HepG2 (cell line): ENCODE data around the gene EMC1. TPM values are rescaled to one million over a fixed set of nuclear protein-coding genes. Genes with fewer than 3 reads are reported as not detected.
"Not testable (repeated sequence)": the region's sequence is repeated elsewhere in the genome, so short reads cannot be mapped to it uniquely, and the experiment has no call there.

Source experiments
- ATAC-seq: fragments of 200-7000 bp; cut with Tn5 transposase; 3 replicates; pipeline ENCODE4 v1.9.1; 2020; ENCODE audit warnings: mild to moderate bottlenecking, moderate library complexity
- BruUV-seq: library from RNA; stranded (reverse); fragments of 400-500 nt; replicated peaks from 2 replicates; lab custom pipeline; 2021; lab: Mats Ljungman, UMichigan
- CTCF ChIA-PET: fragments of 300-600 bp; formaldehyde crosslinking; extraction: SDS; loops from one replicate; lab custom pipeline; 2021; ENCODE audit warnings: low total read pairs, inconsistent platforms, low intra/inter-chr PET ratio; lab: Yijun Ruan, JAX
- POLR2A ChIA-PET: fragments of 350-600 bp; sonication (Branson Sonifier 250); formaldehyde crosslinking; loops from one replicate; lab custom pipeline; 2020; ENCODE audit warnings: antibody characterized with exemption, inconsistent platforms; lab: Yijun Ruan, JAX
- DNase-seq: peaks from one replicate; pipeline ENCODE4 v3.0.0-alpha.2; 2015; ENCODE audit warnings: low spot score
- FAIRE-seq: peaks from 3 replicates; lab custom pipeline; 2011; peaks lifted over from hg19 to GRCh38; lab: Jason Lieb, UNC
- H2AFZ ChIP-seq: one replicate; pipeline ENCODE4 v1.6.1; 2011; ENCODE audit warnings: low read length, inconsistent platforms
- H3K27ac ChIP-seq: fragments of 300-600 bp; 3 replicates; pipeline ENCODE4 v1.8.0; 2011; ENCODE audit warnings: mixed run types, mild to moderate bottlenecking, mixed read lengths, low read length, inconsistent platforms; ENCODE audit not compliant: insufficient read depth; ENCODE audit errors: extremely low read length
- H3K27me3 ChIP-seq, 2 experiments: fragments of 200-600 bp in 1 of 2; 2 replicates in 1 of 2; 3 replicates in 1 of 2; pipeline versions ENCODE4 v1.6.0 to v1.8.0; 2011; ENCODE audit warnings: low read length in 2 of 2, mild to moderate bottlenecking in 2 of 2, moderate library complexity in 2 of 2, inconsistent platforms in 1 of 2; ENCODE audit not compliant: insufficient read depth in 2 of 2, control insufficient read depth in 1 of 2
- H3K36me3 ChIP-seq, 2 experiments: fragments of 200-600 bp in 1 of 2; replicated peaks in 1 of 2; 2 replicates in 1 of 2; 3 replicates in 1 of 2; pipeline versions ENCODE4 v1.5.1 to v1.8.0; 2011; ENCODE audit warnings: low read length in 2 of 2, inconsistent platforms in 1 of 2; ENCODE audit not compliant: insufficient read depth in 2 of 2, control insufficient read depth in 1 of 2
- H3K4me1 ChIP-seq: 2 replicates; pipeline ENCODE4 v1.5.1; 2012; ENCODE audit warnings: low read length, inconsistent platforms; ENCODE audit not compliant: insufficient read depth
- H3K4me2 ChIP-seq: 2 replicates; pipeline ENCODE4 v1.6.0; 2011; ENCODE audit warnings: low read depth, low read length, inconsistent platforms
- H3K4me3 ChIP-seq, 3 experiments: fragments of 200-600 bp in 1 of 3; sonication (generic), shearing (Covaris generic) in 1 of 3; replicated peaks in 1 of 3; 2 replicates each; pipeline ENCODE4 v1.5.1; 2011 to 2016; ENCODE audit warnings: low read length in 3 of 3, inconsistent platforms in 2 of 3, low read depth in 2 of 3, mild to moderate bottlenecking in 2 of 3, control low read depth in 1 of 3, mixed read lengths in 1 of 3; ENCODE audit not compliant: insufficient read depth in 1 of 3
- H3K79me2 ChIP-seq: one replicate; pipeline ENCODE4 v1.6.1; 2011; ENCODE audit warnings: low read length, inconsistent platforms; ENCODE audit not compliant: insufficient read depth
- H3K9ac ChIP-seq: 2 replicates; pipeline ENCODE4 v1.6.0; 2011; ENCODE audit warnings: mild to moderate bottlenecking, low read depth, low read length, inconsistent platforms; ENCODE audit not compliant: insufficient read depth
- H3K9me3 ChIP-seq: 2 replicates; pipeline ENCODE4 v1.5.1; 2012; ENCODE audit warnings: mild to moderate bottlenecking, low read length
- H4K20me1 ChIP-seq: 2 replicates; pipeline ENCODE4 v1.6.0; 2011; ENCODE audit warnings: inconsistent platforms, mild to moderate bottlenecking, low read length, moderate library complexity; ENCODE audit not compliant: insufficient read depth
- FLYWCH1 ChIP-seq: sonication (generic); formaldehyde crosslinking; IDR thresholded peaks from 2 replicates; pipeline ENCODE4 v1.8.1; 2023; ENCODE audit warnings: mild to moderate bottlenecking, missing genetic modification reagents
- MEIS2 ChIP-seq: sonication (generic); formaldehyde crosslinking; IDR thresholded peaks from 2 replicates; pipeline ENCODE4 v1.9.0; 2021; ENCODE audit warnings: mild to moderate bottlenecking, missing genetic modification reagents
- WGBS: methylation state at CpG from one replicate; pipeline ENCODE4 v1.1.6; 2017; ENCODE audit warnings: low lambda C conversion rate; 5-methylcytosine and 5-hydroxymethylcytosine counted together
- in situ Hi-C: cut with HindIII; loops from 2 replicates; pipeline ENCODE4 v1.10.0; 2017; ENCODE audit warnings: low pct_unique_long_range_greater_than_20kb; ENCODE audit not compliant: extremely low pct_ligation_motif_present
- intact Hi-C: fragments of 100-400 bp; cut with micrococcal nuclease; formaldehyde crosslinking; loops from one replicate; pipeline ENCODE4 v1.10.0; 2022; ENCODE audit not compliant: unreplicated experiment
- polyA plus RNA-seq, 8 experiments: library from polyadenylated mRNA; depleted of rRNA in 3 of 8; stranded (reverse) in 7 of 8; unstranded in 1 of 8; fragments of >200 nt; fragmentation: Illumina TruSeq in 4 of 8; extraction: Trizol in 4 of 8; gene quantifications; 2 replicates each; pipeline versions ENCODE4 v1.2.1 to v1.2.3, GENCODE V29; 2011 to 2016; ENCODE audit warnings: low read depth in 4 of 8, missing spikeins in 1 of 8, mixed read lengths in 1 of 8; ENCODE audit not compliant: insufficient read depth in 1 of 8
- total RNA-seq, 5 experiments: library from RNA; depleted of rRNA; stranded (reverse); fragments of >200 nt; fragmentation: Illumina TruSeq; extraction: Trizol; gene quantifications; 2 replicates each; pipeline ENCODE4 v1.2.3, GENCODE V29; 2016; ENCODE audit warnings: low read depth in 1 of 5

EMC1 gene
- total and polyA plus RNA-seq, 2 of the 13 experiments (the other 11 are each of a cell fraction or from before 2014, with no cell fraction given) = 38.0 to 61.3 TPM

GRCh38 chr1:19274636-19275035, 23.3 kb upstream of the EMC1 start:
- H3K4me1 ChIP-seq = peaks cover 38% of the 10 kb centered on the region
- H3K4me3 ChIP-seq = no peak overlapping the region
- ChIA-PET POLR2A (no interaction called here), CTCF (no interaction called here)
- TF ChIP-seq FLYWCH1 (CRISPR knock-in tag) (no peak), MEIS2 (no peak)
- FAIRE-seq (no peak), DNase-seq (no peak), ATAC-seq (no peak)
- H3K9me3 ChIP-seq = no peaks in the 10 kb centered on the region
- H2AFZ ChIP-seq = no peak overlapping the region
- no peaks in the 10 kb centered on the region for H3K79me2 ChIP-seq
- H4K20me1 ChIP-seq = no peaks in the 10 kb centered on the region
- H3K27ac ChIP-seq = no peak overlapping the region
- in situ Hi-C loops (no loop called here), intact Hi-C loops (no loop called here)
- H3K9ac ChIP-seq = no peak overlapping the region
- no peak overlapping the region for H3K4me2 ChIP-seq
- BruUV-seq = no TSS peak
- WGBS = 94% methylated on average over 5 of the region's 5 CpGs
- no peaks in the 10 kb centered on the region for H3K36me3 ChIP-seq
- H3K27me3 ChIP-seq = no peaks in the 10 kb centered on the region

DNA sequence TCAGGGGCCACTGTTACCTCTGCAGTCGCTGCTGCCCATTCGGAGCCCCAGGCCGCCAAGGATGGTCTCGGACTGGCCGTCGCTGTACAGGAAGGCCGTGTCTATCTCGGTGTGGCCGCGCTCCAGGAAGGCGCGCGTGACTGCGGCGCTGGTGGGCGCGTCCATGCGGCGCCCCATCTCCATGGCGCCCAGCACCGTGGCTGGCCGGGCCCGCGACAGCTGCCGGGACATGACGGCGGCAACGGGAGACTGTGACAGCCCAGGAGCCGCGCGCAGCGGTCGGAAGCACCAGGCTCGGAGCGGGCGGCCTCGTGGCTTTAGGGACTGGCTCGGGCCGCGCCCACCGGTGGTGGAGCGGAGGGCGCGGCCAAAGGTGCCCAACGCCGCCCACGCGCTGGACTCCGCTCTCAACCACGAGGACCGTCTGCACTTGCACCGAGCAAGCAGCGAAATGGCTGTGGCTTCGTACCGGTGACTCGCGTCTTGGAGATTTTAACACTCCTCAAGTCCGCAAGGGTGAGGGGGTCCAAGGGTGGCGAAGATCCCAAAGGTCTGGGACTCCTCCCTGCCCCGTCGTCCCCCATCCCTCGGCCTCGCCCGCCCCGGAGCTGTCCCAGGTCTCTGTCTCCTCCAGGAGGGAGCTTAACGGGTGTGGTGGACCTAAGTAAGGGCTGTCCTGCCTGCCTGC, 22.7 kb upstream of the EMC1 start:
- DNase-seq, FAIRE-seq, H2AFZ ChIP-seq, CTCF ChIA-PET, H3K9me3 ChIP-seq, H4K20me1 ChIP-seq, H3K27ac ChIP-seq, H3K27me3 ChIP-seq, in situ Hi-C loops, H3K4me3 ChIP-seq, H3K4me2 ChIP-seq, ATAC-seq, H3K36me3 ChIP-seq, intact Hi-C loops, H3K79me2 ChIP-seq, POLR2A ChIA-PET, H3K9ac ChIP-seq, BruUV-seq: not testable (repeated sequence)
- H3K4me1 ChIP-seq = peaks cover 42% of the 10 kb centered on the region
- WGBS = 98% methylated on average over 36 of the region's 66 CpGs
